ENCODE measurements around the gene ABHD15. TPM values are rescaled to one million over a fixed set of nuclear protein-coding genes. Genes with fewer than 3 reads are reported as not detected.
A peak's percentile ranks its signal among the peaks of the same experiment; 100 is the strongest.

The ABHD15 gene
- total RNA-seq, 1 experiment from 2014 or later: 12.9 TPM

DNA sequence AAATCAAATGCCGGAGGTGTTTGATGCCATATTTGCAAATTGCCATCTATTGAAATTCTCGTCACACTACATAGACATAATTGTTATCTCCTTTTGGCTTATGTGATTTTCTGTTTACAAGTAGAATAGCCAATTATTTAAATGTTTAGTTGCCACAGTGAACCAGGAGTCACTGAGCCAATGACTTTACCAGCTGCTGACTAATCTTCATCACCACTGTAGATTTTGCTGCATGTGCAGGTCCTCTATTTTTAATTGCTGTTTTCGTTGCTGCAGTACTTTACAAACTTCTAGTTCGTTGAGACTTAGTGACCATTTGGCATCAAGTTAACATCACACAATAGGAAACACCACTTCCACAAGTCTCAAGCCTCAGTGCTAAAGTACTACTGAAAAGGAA lies 22.8 kb downstream of the ABHD15 start:
- CTCF ChIA-PET: no interaction called here

DNA sequence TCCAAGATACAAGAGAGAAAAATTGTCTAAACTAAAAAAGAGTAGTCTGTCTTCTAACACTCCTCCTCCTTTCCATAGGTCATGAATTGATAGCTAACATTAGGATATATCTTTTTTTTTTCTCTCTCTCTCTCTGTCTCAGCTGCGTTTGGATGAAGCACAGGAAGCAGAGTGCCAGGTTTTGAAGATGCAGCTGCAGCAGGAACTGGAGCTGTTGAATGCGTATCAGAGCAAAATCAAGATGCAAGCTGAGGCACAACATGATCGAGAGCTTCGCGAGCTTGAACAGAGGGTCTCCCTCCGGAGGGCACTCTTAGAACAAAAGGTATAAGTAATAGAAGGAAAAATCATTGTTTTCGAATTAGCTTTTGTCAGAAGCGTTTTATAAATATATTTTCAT lies 32.9 kb downstream of the ABHD15 start:
- Histone ChIP-seq H3K4me2 (no peak overlapping the region), H3K27me3 (ENCODE audit: insufficient read depth, low read depth) (no peaks in the 10 kb centered on the region), H3F3A (ENCODE audit: insufficient read depth, low read depth) (peaks cover 32% of the 10 kb centered on the region; the same call in 1 of the 2 replicates), H4K20me1 (ENCODE audit: insufficient read depth) (peaks cover 4% of the 10 kb centered on the region; the same call in 1 of the 2 replicates), H3K9me2 (ENCODE audit: insufficient read depth) (no peaks in the 10 kb centered on the region), H3K27ac (no peak overlapping the region), H3K4me1 (replicated peaks; ENCODE audit: insufficient read depth) (no peaks in the 10 kb centered on the region), H3K36me3 (ENCODE audit: low read depth) (peaks cover 23% of the 10 kb centered on the region), H3K9me3 (ENCODE audit: insufficient read depth, low read depth) (no peaks in the 10 kb centered on the region), H3K79me2 (ENCODE audit: low read depth) (no peaks in the 10 kb centered on the region; the same call in 1 of the 2 replicates), H3K4me3 (no peak overlapping the region), H2AFZ (no peak overlapping the region)
- CTCF ChIA-PET: interaction anchor here (0.6 to 0.8 kb wide), 2 partner anchors 11 to 53 kb away, joined by 4 to 5 read pairs; no protein-coding TSS in a partner anchor
- no peak for DNase-seq
- TF ChIP-seq, protein P1, sequence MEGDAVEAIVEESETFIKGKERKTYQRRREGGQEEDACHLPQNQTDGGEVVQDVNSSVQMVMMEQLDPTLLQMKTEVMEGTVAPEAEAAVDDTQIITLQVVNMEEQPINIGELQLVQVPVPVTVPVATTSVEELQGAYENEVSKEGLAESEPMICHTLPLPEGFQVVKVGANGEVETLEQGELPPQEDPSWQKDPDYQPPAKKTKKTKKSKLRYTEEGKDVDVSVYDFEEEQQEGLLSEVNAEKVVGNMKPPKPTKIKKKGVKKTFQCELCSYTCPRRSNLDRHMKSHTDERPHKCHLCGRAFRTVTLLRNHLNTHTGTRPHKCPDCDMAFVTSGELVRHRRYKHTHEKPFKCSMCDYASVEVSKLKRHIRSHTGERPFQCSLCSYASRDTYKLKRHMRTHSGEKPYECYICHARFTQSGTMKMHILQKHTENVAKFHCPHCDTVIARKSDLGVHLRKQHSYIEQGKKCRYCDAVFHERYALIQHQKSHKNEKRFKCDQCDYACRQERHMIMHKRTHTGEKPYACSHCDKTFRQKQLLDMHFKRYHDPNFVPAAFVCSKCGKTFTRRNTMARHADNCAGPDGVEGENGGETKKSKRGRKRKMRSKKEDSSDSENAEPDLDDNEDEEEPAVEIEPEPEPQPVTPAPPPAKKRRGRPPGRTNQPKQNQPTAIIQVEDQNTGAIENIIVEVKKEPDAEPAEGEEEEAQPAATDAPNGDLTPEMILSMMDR (conservative IDR thresholded peaks at IDR 0.05): no peak
- no peak for TF ChIP-seq EZH2 (IDR thresholded peaks at IDR 0.05; ENCODE audit: low read depth)
- POLR2A ChIA-PET (ENCODE audit: unreplicated experiment): no interaction called here
- BruUV-seq (replicated peaks): no TSS peak
- intact Hi-C loops (cut with micrococcal nuclease; ENCODE audit: unreplicated experiment): loop anchor here (10.0 kb wide), 1 partner anchor 409 kb away; no protein-coding TSS in a partner anchor

More for the DNA sequence above, 22.8 kb downstream of the ABHD15 start:
- H3K4me1 ChIP-seq (replicated peaks; ENCODE audit: insufficient read depth): no peaks in the 10 kb centered on the region
- peaks cover 12% of the 10 kb centered on the region; the same call in 1 of the 2 replicates for H3F3A ChIP-seq (ENCODE audit: insufficient read depth, low read depth)
- 0 out of 2 replicates have a peak, but pooled peaks cover 6% of the 10 kb centered on the region for H4K20me1 ChIP-seq (ENCODE audit: insufficient read depth)
- BruUV-seq (replicated peaks): no TSS peak
- H3K9me2 ChIP-seq (ENCODE audit: insufficient read depth): no peaks in the 10 kb centered on the region
- POLR2A ChIA-PET (ENCODE audit: unreplicated experiment): interaction anchor here (0.6 kb wide), 1 partner anchor 625 kb away, joined by 3 read pairs; no protein-coding TSS in a partner anchor
- H3K36me3 ChIP-seq (ENCODE audit: low read depth): peaks cover 28% of the 10 kb centered on the region
- H3K79me2 ChIP-seq (ENCODE audit: low read depth): no peaks in the 10 kb centered on the region
- no peaks in the 10 kb centered on the region for H3K27me3 ChIP-seq (ENCODE audit: insufficient read depth, low read depth)
- H3K4me3 ChIP-seq: no peak overlapping the region
- DNase-seq: no peak
- no peak overlapping the region for H2AFZ ChIP-seq
- intact Hi-C loops (cut with micrococcal nuclease; ENCODE audit: unreplicated experiment): no loop called here
- TF ChIP-seq, protein P1 (conservative IDR thresholded peaks at IDR 0.05): no peak
- no peak for TF ChIP-seq EZH2 (IDR thresholded peaks at IDR 0.05; ENCODE audit: low read depth)
- H3K4me2 ChIP-seq: no peak overlapping the region
- H3K9me3 ChIP-seq (ENCODE audit: insufficient read depth, low read depth): no peaks in the 10 kb centered on the region; the same call in 1 of the 2 replicates
- H3K27ac ChIP-seq: no peak overlapping the region

DNA sequence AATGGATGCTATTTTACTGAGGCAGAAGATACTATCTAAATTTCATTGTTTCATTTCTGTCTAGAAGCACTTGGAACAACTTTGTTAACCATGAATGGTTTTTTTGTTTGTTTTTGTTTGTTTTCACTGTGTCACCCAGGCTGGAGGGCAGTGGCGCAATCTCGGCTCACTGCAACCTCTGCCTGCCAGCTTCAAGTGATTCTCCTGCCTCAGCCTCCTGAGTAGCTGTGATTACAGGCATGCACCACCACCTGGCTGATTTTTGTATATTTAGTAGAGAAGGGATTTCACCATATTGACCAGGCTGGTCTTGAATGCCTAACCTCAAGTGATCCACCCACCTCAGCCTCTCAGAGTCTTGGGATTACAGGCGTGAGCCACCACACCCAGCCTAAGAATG lies 40.5 kb downstream of the ABHD15 start:
- H3K27ac ChIP-seq: no peak overlapping the region
- no TSS peak for BruUV-seq (replicated peaks)
- intact Hi-C loops (cut with micrococcal nuclease; ENCODE audit: unreplicated experiment): no loop called here
- no peaks in the 10 kb centered on the region for H3K9me2 ChIP-seq (ENCODE audit: insufficient read depth)
- H4K20me1 ChIP-seq (ENCODE audit: insufficient read depth): peaks cover 5% of the 10 kb centered on the region; the same call in 1 of the 2 replicates
- POLR2A ChIA-PET (ENCODE audit: unreplicated experiment): no interaction called here
- no peaks in the 10 kb centered on the region for H3K4me1 ChIP-seq (replicated peaks; ENCODE audit: insufficient read depth)
- DNase-seq: peak in 1 of 2 experiments; percentile 42
- CTCF ChIA-PET: no interaction called here
- TF ChIP-seq EZH2 (IDR thresholded peaks at IDR 0.05; ENCODE audit: low read depth): no peak
- TF ChIP-seq, protein P1 (conservative IDR thresholded peaks at IDR 0.05): no peak
- H2AFZ ChIP-seq: no peak overlapping the region
- H3K9me3 ChIP-seq (ENCODE audit: insufficient read depth, low read depth): no peaks in the 10 kb centered on the region
- H3K4me3 ChIP-seq: no peak overlapping the region
- H3F3A ChIP-seq (ENCODE audit: insufficient read depth, low read depth): peaks cover 5% of the 10 kb centered on the region
- H3K27me3 ChIP-seq (ENCODE audit: insufficient read depth, low read depth): no peaks in the 10 kb centered on the region
- H3K36me3 ChIP-seq (ENCODE audit: low read depth): peaks cover 10% of the 10 kb centered on the region; the same call in 1 of the 2 replicates
- no peak overlapping the region for H3K4me2 ChIP-seq
- H3K79me2 ChIP-seq (ENCODE audit: low read depth): no peaks in the 10 kb centered on the region

All from PC-9 (cell line).